K562 (cell line): Measurements from ENCODE around the gene ZNF740. TPM values are rescaled to one million over a fixed set of nuclear protein-coding genes. Genes with fewer than 3 reads are reported as not detected.

Experiments
- NBN ChIP-seq: fragments of 450-650 bp; IDR thresholded peaks from 2 replicates; pipeline ENCODE4 v1.6.1; 2016; ENCODE audit warnings: low read depth, mild to moderate bottlenecking
- PPARD ChIP-seq: fragments of 250-450 bp; sonication (Bioruptor Pico); IDR thresholded peaks from 2 replicates; pipeline ENCODE4 v1.8.0; 2022; ENCODE audit warnings: inconsistent platforms, mild to moderate bottlenecking, moderate library complexity
- RCOR1 ChIP-seq, 2 experiments: IDR thresholded peaks; 2 replicates each; pipeline ENCODE4 v1.6.1; 2012; ENCODE audit warnings: low read depth in 2 of 2, low read length in 2 of 2, borderline replicate concordance in 1 of 2, improper control_type of control experiment in 1 of 2
- ZNF41 ChIP-seq: fragments of 250-450 bp; sonication (Bioruptor Pico); conservative IDR thresholded peaks from 2 replicates; pipeline ENCODE4 v1.4.0; 2020; ENCODE audit warnings: mild to moderate bottlenecking
- polyA plus RNA-seq, 8 experiments: library from polyadenylated mRNA; depleted of rRNA in 4 of 8; stranded (reverse) in 5 of 8; unstranded in 3 of 8; fragments of >200 nt; fragmentation: Nextera tagmentation in 2 of 8; fragmentation: Illumina TruSeq in 1 of 8; extraction: Ambion mirVana in 2 of 8; extraction: Trizol in 1 of 8; gene quantifications; 2 replicates each; pipeline versions ENCODE4 v1.2.1 to v1.2.3, GENCODE V29; 2011 to 2014; ENCODE audit warnings: inconsistent platforms in 1 of 8, missing spikeins in 1 of 8
- total RNA-seq, 7 experiments: library from RNA; depleted of rRNA in 6 of 7; stranded (reverse); fragments of >200 nt in 6 of 7; fragmentation: Illumina TruSeq in 2 of 7; extraction: Trizol in 2 of 7; gene quantifications; 2 replicates each; pipeline versions ENCODE4 v1.2.1 to v1.2.3, GENCODE V29; 2011 to 2021; ENCODE audit warnings: low replicate concordance in 1 of 7
- TF ChIP-seq, protein P1 (sequence below), 2 experiments: fragments of 450-650 bp; formaldehyde crosslinking in 1 of 2; IDR thresholded peaks; 2 replicates each; pipeline versions ENCODE4 v1.4.0 to v1.6.1; 2014 to 2020; ENCODE audit warnings: mild to moderate bottlenecking in 2 of 2, borderline replicate concordance in 1 of 2, low read depth in 1 of 2
- TF ChIP-seq, protein P2 (sequence below): fragments of 250-450 bp; sonication (Bioruptor Pico); IDR thresholded peaks from 2 replicates; pipeline ENCODE4 v1.5.0; 2022; ENCODE audit warnings: mild to moderate bottlenecking
- TF ChIP-seq, protein P3 (sequence below): fragments of 450-650 bp; IDR thresholded peaks from 2 replicates; pipeline ENCODE4 v1.6.1; 2016; ENCODE audit warnings: borderline replicate concordance
- TF ChIP-seq, protein P4 (sequence below): fragments of 450-650 bp; IDR thresholded peaks from 2 replicates; pipeline ENCODE4 v1.7.1; 2018; ENCODE audit warnings: mild to moderate bottlenecking, low read depth; ENCODE audit not compliant: partially characterized antibody

ZNF740 gene
- total and polyA plus RNA-seq, 9 of the 15 experiments (the other 6 are each of a cell fraction or from before 2014, with no cell fraction given): 0.57 to 46.4 (median 18.6) TPM

DNA sequence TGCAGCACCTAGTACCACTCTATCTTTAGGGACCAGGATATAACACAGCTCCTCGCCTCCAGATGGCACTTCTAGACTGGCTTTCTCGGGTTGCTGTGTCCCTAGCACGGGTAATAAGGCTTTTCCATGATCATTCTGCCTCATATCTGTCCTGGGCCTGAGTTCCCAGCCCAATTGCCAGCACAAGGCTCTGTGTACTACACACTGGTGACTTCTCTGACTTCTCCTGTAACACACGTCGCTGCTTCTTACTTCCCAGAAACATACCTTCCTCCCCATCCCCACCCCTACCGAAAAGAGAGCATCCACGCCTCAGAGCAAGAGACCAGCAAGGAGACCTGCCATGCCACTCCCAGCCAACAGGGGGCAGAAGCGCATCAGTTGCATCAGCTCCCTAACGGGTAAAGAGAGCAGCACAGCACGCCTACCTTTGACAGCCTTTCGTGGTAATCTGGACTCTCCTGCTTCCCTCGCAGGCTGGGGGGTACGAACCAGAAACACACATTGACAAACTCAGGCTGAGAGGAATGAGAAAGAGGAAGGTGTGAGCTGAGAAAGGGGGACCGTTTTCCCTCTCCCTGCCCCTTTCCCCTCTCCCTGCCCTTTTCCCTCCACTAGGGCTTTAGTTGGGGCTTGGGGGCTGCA is 21.2 kb upstream of the ZNF740 start (continued):
- TF ChIP-seq, protein P1, sequence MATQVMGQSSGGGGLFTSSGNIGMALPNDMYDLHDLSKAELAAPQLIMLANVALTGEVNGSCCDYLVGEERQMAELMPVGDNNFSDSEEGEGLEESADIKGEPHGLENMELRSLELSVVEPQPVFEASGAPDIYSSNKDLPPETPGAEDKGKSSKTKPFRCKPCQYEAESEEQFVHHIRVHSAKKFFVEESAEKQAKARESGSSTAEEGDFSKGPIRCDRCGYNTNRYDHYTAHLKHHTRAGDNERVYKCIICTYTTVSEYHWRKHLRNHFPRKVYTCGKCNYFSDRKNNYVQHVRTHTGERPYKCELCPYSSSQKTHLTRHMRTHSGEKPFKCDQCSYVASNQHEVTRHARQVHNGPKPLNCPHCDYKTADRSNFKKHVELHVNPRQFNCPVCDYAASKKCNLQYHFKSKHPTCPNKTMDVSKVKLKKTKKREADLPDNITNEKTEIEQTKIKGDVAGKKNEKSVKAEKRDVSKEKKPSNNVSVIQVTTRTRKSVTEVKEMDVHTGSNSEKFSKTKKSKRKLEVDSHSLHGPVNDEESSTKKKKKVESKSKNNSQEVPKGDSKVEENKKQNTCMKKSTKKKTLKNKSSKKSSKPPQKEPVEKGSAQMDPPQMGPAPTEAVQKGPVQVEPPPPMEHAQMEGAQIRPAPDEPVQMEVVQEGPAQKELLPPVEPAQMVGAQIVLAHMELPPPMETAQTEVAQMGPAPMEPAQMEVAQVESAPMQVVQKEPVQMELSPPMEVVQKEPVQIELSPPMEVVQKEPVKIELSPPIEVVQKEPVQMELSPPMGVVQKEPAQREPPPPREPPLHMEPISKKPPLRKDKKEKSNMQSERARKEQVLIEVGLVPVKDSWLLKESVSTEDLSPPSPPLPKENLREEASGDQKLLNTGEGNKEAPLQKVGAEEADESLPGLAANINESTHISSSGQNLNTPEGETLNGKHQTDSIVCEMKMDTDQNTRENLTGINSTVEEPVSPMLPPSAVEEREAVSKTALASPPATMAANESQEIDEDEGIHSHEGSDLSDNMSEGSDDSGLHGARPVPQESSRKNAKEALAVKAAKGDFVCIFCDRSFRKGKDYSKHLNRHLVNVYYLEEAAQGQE (IDR thresholded peaks at IDR 0.05; ENCODE audit: borderline replicate concordance): peak; percentile 74
- TF ChIP-seq, protein P1 (CRISPR knock-in tag; IDR thresholded peaks at IDR 0.05; ENCODE audit: low read depth): no peak
- TF ChIP-seq, protein P2, sequence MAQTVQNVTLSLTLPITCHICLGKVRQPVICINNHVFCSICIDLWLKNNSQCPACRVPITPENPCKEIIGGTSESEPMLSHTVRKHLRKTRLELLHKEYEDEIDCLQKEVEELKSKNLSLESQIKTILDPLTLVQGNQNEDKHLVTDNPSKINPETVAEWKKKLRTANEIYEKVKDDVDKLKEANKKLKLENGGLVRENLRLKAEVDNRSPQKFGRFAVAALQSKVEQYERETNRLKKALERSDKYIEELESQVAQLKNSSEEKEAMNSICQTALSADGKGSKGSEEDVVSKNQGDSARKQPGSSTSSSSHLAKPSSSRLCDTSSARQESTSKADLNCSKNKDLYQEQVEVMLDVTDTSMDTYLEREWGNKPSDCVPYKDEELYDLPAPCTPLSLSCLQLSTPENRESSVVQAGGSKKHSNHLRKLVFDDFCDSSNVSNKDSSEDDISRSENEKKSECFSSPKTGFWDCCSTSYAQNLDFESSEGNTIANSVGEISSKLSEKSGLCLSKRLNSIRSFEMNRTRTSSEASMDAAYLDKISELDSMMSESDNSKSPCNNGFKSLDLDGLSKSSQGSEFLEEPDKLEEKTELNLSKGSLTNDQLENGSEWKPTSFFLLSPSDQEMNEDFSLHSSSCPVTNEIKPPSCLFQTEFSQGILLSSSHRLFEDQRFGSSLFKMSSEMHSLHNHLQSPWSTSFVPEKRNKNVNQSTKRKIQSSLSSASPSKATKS (CRISPR knock-in tag): no peak
- TF ChIP-seq, protein P3, sequence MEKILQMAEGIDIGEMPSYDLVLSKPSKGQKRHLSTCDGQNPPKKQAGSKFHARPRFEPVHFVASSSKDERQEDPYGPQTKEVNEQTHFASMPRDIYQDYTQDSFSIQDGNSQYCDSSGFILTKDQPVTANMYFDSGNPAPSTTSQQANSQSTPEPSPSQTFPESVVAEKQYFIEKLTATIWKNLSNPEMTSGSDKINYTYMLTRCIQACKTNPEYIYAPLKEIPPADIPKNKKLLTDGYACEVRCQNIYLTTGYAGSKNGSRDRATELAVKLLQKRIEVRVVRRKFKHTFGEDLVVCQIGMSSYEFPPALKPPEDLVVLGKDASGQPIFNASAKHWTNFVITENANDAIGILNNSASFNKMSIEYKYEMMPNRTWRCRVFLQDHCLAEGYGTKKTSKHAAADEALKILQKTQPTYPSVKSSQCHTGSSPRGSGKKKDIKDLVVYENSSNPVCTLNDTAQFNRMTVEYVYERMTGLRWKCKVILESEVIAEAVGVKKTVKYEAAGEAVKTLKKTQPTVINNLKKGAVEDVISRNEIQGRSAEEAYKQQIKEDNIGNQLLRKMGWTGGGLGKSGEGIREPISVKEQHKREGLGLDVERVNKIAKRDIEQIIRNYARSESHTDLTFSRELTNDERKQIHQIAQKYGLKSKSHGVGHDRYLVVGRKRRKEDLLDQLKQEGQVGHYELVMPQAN: 0 out of 2 replicates have a peak, but pooled peaks have one; percentile 29
- no peak for TF ChIP-seq PPARD
- peak; percentile 23 to 72; a peak in 2 of 4 replicates for TF ChIP-seq RCOR1 (IDR thresholded peaks at IDR 0.05; ENCODE audit: borderline replicate concordance in 1 of 2, low read depth in 2 of 2, low read length in 2 of 2)
- TF ChIP-seq ZNF41 (CRISPR knock-in tag): no peak
- 0 out of 2 replicates have a peak, but pooled peaks have one; percentile 71 for TF ChIP-seq NBN
- TF ChIP-seq, protein P4, sequence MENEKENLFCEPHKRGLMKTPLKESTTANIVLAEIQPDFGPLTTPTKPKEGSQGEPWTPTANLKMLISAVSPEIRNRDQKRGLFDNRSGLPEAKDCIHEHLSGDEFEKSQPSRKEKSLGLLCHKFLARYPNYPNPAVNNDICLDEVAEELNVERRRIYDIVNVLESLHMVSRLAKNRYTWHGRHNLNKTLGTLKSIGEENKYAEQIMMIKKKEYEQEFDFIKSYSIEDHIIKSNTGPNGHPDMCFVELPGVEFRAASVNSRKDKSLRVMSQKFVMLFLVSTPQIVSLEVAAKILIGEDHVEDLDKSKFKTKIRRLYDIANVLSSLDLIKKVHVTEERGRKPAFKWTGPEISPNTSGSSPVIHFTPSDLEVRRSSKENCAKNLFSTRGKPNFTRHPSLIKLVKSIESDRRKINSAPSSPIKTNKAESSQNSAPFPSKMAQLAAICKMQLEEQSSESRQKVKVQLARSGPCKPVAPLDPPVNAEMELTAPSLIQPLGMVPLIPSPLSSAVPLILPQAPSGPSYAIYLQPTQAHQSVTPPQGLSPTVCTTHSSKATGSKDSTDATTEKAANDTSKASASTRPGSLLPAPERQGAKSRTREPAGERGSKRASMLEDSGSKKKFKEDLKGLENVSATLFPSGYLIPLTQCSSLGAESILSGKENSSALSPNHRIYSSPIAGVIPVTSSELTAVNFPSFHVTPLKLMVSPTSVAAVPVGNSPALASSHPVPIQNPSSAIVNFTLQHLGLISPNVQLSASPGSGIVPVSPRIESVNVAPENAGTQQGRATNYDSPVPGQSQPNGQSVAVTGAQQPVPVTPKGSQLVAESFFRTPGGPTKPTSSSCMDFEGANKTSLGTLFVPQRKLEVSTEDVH: no peak
